Measurements from ENCODE around the gene LRMDA. TPM values are rescaled to one million over a fixed set of nuclear protein-coding genes. Genes with fewer than 3 reads are reported as not detected.

LRMDA gene
- total and polyA plus RNA-seq, 10 of the 15 experiments (the other 5 are each of a cell fraction or from before 2014, with no cell fraction given) = 0.07 to 0.54 (median 0.29) TPM; not detected in 4

DNA sequence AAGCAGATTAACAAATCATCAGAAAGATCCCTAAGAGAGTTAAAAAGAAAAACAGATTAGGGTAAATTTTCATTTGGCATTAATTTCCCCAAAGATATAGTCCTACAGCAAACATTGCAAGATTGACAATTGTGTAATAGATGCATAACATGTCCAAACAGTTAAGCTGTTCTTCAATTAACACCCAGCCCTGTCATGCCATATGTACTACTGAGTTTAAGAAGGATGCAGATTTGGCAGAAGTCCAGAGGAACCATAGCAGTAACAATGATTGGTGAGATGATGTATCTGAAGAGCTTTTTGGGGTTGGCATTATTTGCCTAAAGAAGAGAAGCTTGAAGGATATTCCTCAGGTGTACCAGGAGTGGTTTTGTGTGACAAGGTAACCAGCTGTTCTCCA, 287.6 kb downstream of the LRMDA start (continued):
- TF ChIP-seq, protein P1, sequence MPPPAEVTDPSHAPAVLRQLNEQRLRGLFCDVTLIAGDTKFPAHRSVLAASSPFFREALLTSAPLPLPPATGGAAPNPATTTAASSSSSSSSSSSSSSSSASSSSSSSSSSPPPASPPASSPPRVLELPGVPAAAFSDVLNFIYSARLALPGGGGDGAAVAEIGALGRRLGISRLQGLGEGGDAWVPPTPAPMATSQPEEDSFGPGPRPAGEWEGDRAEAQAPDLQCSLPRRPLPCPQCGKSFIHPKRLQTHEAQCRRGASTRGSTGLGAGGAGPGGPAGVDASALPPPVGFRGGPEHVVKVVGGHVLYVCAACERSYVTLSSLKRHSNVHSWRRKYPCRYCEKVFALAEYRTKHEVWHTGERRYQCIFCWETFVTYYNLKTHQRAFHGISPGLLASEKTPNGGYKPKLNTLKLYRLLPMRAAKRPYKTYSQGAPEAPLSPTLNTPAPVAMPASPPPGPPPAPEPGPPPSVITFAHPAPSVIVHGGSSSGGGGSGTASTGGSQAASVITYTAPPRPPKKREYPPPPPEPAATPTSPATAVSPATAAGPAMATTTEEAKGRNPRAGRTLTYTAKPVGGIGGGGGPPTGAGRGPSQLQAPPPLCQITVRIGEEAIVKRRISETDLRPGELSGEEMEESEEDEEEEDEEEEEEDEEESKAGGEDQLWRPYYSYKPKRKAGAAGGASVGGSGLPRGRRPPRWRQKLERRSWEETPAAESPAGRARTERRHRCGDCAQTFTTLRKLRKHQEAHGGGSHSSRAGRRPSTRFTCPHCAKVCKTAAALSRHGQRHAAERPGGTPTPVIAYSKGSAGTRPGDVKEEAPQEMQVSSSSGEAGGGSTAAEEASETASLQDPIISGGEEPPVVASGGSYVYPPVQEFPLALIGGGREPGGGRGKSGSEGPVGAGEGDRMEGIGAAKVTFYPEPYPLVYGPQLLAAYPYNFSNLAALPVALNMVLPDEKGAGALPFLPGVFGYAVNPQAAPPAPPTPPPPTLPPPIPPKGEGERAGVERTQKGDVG (CRISPR knock-in tag; IDR thresholded peaks at IDR 0.05) = no peak
- no peak for TF ChIP-seq NR2C2 (IDR thresholded peaks at IDR 0.05; ENCODE audit: borderline replicate concordance, control insufficient read depth, insufficient read length, low read depth)
- no peak for TF ChIP-seq POLR2AphosphoS5 (IDR thresholded peaks at IDR 0.05; ENCODE audit: low read length)

DNA sequence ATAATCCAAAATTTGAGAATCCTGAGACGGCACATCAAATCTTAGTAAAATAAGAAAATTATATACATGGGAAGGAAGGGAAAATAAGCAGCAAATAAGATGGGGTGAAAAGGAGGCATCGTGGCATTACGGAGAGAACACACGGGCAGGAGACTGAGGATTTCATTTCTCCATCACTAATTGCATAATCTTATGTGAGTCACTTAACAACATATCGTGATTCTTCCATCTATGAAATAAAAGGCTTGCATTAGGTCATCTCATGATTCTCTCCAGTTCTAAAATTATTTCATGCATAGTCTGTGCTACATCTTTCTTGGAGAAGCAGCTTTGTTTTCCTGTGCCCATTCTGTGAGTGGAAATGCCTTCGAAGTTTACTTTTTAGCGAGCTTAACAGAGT, 288.7 kb downstream of the LRMDA start:
- ChIA-PET SMC1A (ENCODE audit: uncharacterized antibody, unreplicated experiment) (no interaction called here), RAD21 (ENCODE audit: unreplicated experiment) (no interaction called here), CTCF (no interaction called here), POLR2A (no interaction called here)
- ATAC-seq (no peak), FAIRE-seq (no peak), DNase-seq (ENCODE audit: low read depth, low spot score) (no peak)
- intact Hi-C loops (cut with micrococcal nuclease; ENCODE audit: unreplicated experiment) (no loop called here), in situ Hi-C loops (cut with MboI) (no loop called here)
- H3K4me2 ChIP-seq (ENCODE audit: control insufficient read depth, insufficient read depth) = no peak overlapping the region
- no peak overlapping the region for H3K4me3 ChIP-seq
- H3K36me3 ChIP-seq (ENCODE audit: control insufficient read depth in 2 of 2, insufficient read depth in 2 of 2, low read length in 1 of 2) = no peaks in the 10 kb centered on the region
- no peaks in the 10 kb centered on the region; the same call in 2 of the 3 replicates for H3K9me3 ChIP-seq (replicated peaks; ENCODE audit: control insufficient read depth, insufficient read depth, low read length)
- H3K27me3 ChIP-seq (replicated peaks in 1 of 2; ENCODE audit: control insufficient read depth in 2 of 2, insufficient read depth in 2 of 2, low read length in 1 of 2) = no peaks in the 10 kb centered on the region
- no peak for TF ChIP-seq RUNX3 (IDR thresholded peaks at IDR 0.05; ENCODE audit: low read length)
- no peak for TF ChIP-seq RFX5 (IDR thresholded peaks at IDR 0.05; ENCODE audit: low read depth, low read length)
- H3K9ac ChIP-seq (ENCODE audit: control insufficient read depth, insufficient read depth, low read length) = no peak overlapping the region
- WGBS (ENCODE audit: insufficient coverage, insufficient replicate concordance, low lambda C conversion rate, missing lambda C conversion rate) = 35% methylated on average over 7 of the region's 7 CpGs
- no peaks in the 10 kb centered on the region for H3K4me1 ChIP-seq (ENCODE audit: control insufficient read depth, insufficient read depth, low read length)
- no peaks in the 10 kb centered on the region for H4K20me1 ChIP-seq (ENCODE audit: control insufficient read depth, insufficient read depth)
- no TSS peak for BruUV-seq (replicated peaks)
- no peaks in the 10 kb centered on the region for H3K79me2 ChIP-seq (ENCODE audit: control insufficient read depth, insufficient read depth, low read length)
- H3K27ac ChIP-seq (ENCODE audit: control insufficient read depth, insufficient read depth) = no peak overlapping the region
- no peak overlapping the region for H2AFZ ChIP-seq (ENCODE audit: control insufficient read depth, low read depth, low read length)

Measured in GM12878 (cell line).